Keratinocyte (primary cell): ENCODE data around the gene DDX51. TPM values are rescaled to one million over a fixed set of nuclear protein-coding genes. Genes with fewer than 3 reads are reported as not detected.

Experiments used
- DNase-seq: peaks from one replicate; pipeline ENCODE4 v3.0.0-alpha.2; 2011; ENCODE audit warnings: low read depth, missing footprints, low spot score
- FAIRE-seq: peaks from 2 replicates; lab custom pipeline; 2011; peaks lifted over from hg19 to GRCh38; lab: Jason Lieb, UNC
- H2AFZ ChIP-seq: 2 replicates; pipeline ENCODE4 v1.6.0; 2012; ENCODE audit warnings: low read length, control low read depth, inconsistent platforms; ENCODE audit not compliant: control insufficient read depth
- H3K27ac ChIP-seq: 2 replicates; pipeline ENCODE4 v1.5.1; 2011; ENCODE audit warnings: low read length; ENCODE audit not compliant: control insufficient read depth, insufficient read depth
- H3K27me3 ChIP-seq: 3 replicates; pipeline ENCODE4 v1.6.0; 2011; ENCODE audit warnings: low read length; ENCODE audit not compliant: control insufficient read depth, insufficient read depth; ENCODE audit errors: extremely low read depth
- H3K36me3 ChIP-seq, 2 experiments: 2 replicates in 1 of 2; 3 replicates in 1 of 2; pipeline ENCODE4 v1.5.1; 2011; ENCODE audit warnings: low read length in 2 of 2, mild to moderate bottlenecking in 1 of 2; ENCODE audit not compliant: control insufficient read depth in 2 of 2, insufficient read depth in 2 of 2; ENCODE audit errors: extremely low read depth in 1 of 2
- H3K4me1 ChIP-seq: 3 replicates; pipeline ENCODE4 v1.5.1; 2011; ENCODE audit warnings: low read length; ENCODE audit not compliant: control insufficient read depth, insufficient read depth; ENCODE audit errors: extremely low read depth
- H3K4me2 ChIP-seq: 3 replicates; pipeline ENCODE4 v1.6.0; 2011; ENCODE audit warnings: low read depth, low read length; ENCODE audit not compliant: control insufficient read depth, insufficient read depth; ENCODE audit errors: extremely low read depth
- H3K4me3 ChIP-seq, 3 experiments: fragments of 200-600 bp in 1 of 3; sonication (generic) in 1 of 3; 2 replicates in 2 of 3; 3 replicates in 1 of 3; pipeline ENCODE4 v1.5.1; 2011 to 2016; ENCODE audit warnings: low read length in 3 of 3, mild to moderate bottlenecking in 3 of 3, control low read depth in 2 of 3, inconsistent platforms in 1 of 3, low read depth in 1 of 3, mixed read lengths in 1 of 3, mixed run types in 1 of 3, moderate library complexity in 1 of 3; ENCODE audit not compliant: control insufficient read depth in 2 of 3, insufficient read depth in 2 of 3; ENCODE audit errors: extremely low read depth in 1 of 3
- H3K79me2 ChIP-seq: 2 replicates; pipeline ENCODE4 v1.6.0; 2012; ENCODE audit warnings: low read length; ENCODE audit not compliant: control insufficient read depth, insufficient read depth
- H3K9ac ChIP-seq: 3 replicates; pipeline ENCODE4 v1.6.0; 2011; ENCODE audit warnings: low read length; ENCODE audit not compliant: control insufficient read depth, insufficient read depth; ENCODE audit errors: extremely low read depth
- H3K9me1 ChIP-seq: 3 replicates; pipeline ENCODE4 v1.6.0; 2011; ENCODE audit warnings: low read length; ENCODE audit not compliant: control insufficient read depth, insufficient read depth; ENCODE audit errors: extremely low read depth
- H3K9me3 ChIP-seq: 2 replicates; pipeline ENCODE4 v1.5.1; 2012; ENCODE audit warnings: low read depth, low read length; ENCODE audit not compliant: control insufficient read depth
- H4K20me1 ChIP-seq: 3 replicates; pipeline ENCODE4 v1.6.0; 2011; ENCODE audit warnings: low read length; ENCODE audit not compliant: control insufficient read depth, insufficient read depth; ENCODE audit errors: extremely low read depth
- EZH2 ChIP-seq: IDR thresholded peaks from one replicate; pipeline ENCODE4 v1.6.1; 2012; ENCODE audit warnings: inconsistent platforms, mild to moderate bottlenecking, low read length, moderate library complexity
- dilution Hi-C: fragments of 300-500 bp; cut with MboI; formaldehyde crosslinking; loops from one replicate; pipeline ENCODE4 v1.7.0; 2020; ENCODE audit warnings: low sequenced_read_pairs; ENCODE audit not compliant: extremely low pct_ligation_motif_present
- polyA plus RNA-seq, 5 experiments: library from polyadenylated mRNA; depleted of rRNA in 3 of 5; stranded (reverse) in 3 of 5; stranded (forward) in 1 of 5; unstranded in 1 of 5; fragments of >200 nt; gene quantifications; 1 replicate in 1 of 5; 2 replicates in 3 of 5; 3 replicates in 1 of 5; pipeline versions ENCODE4 v1.2.1 to v1.2.3, GENCODE V29; 2011 to 2012; ENCODE audit warnings: missing spikeins in 2 of 5, low read depth in 1 of 5, low replicate concordance in 1 of 5
- small RNA-seq, 3 experiments: library from RNA; depleted of rRNA; stranded (forward); fragments of <200 nt; gene quantifications; one replicate each; pipeline ENCODE3, GENCODE V24; 2012; ENCODE audit warnings: low read depth in 3 of 3, low replicate concordance in 1 of 3; ENCODE audit not compliant: insufficient read length in 3 of 3
- TF ChIP-seq, protein P1 (sequence below), 3 experiments: IDR thresholded peaks in 1 of 3; conservative IDR thresholded peaks in 1 of 3; optimal IDR thresholded peaks in 1 of 3; 2 replicates in 2 of 3; 3 replicates in 1 of 3; pipeline versions ENCODE3 to v1.5.1; 2011; ENCODE audit warnings: low read length in 3 of 3, mild to moderate bottlenecking in 3 of 3, moderate library complexity in 2 of 3, control low read depth in 1 of 3, inconsistent platforms in 1 of 3; ENCODE audit not compliant: insufficient read depth in 2 of 3; ENCODE audit errors: extremely low read depth in 1 of 3

The DDX51 gene
- polyA plus RNA-seq, 1 donor (not counting 4 experiments of a cell fraction or from before 2014, with no cell fraction given), result 7.4 TPM

DNA sequence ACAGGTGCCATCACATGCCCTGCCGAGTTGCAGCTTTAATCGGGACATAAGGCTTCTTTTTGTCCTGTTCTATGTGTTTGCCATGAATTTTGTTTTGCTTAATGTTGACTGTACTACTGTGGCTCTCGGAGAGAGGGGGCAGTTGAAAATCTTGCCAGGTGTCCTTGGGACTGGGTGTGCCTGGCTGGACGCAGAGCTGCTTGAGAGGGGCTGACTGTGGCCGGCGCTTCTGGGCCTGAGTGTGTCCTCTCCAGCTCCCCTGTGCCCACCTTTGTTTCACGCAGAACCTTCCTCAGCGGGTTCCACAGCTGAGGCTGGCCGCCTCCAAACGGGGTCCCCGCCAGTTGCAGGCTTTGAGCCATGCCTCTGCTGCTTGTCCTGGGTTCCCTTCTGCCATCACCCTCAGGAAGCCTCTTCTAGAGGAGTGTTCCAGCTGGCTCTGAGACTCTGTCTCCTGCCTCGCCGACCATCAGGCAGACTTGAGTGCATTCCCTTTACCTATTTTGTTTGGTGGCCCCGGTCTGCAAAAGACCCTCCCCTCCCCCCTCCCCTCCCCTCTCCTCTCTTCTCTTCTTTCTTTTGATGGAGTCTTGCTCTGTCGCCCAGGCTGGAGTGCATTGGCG is 49.7 kb downstream of the DDX51 start:
- DNase-seq (no peak), FAIRE-seq (no peak)
- no peaks in the 10 kb centered on the region for H3K9me3 ChIP-seq
- H4K20me1 ChIP-seq, result no peaks in the 10 kb centered on the region
- H3K9ac ChIP-seq, result no peak overlapping the region
- H3K4me3 ChIP-seq, result no peak overlapping the region
- no peaks in the 10 kb centered on the region for H3K27me3 ChIP-seq
- H3K36me3 ChIP-seq, result peaks cover 0 to 2% of the 10 kb centered on the region in 2 experiments
- no peak for TF ChIP-seq EZH2
- TF ChIP-seq, protein P1, sequence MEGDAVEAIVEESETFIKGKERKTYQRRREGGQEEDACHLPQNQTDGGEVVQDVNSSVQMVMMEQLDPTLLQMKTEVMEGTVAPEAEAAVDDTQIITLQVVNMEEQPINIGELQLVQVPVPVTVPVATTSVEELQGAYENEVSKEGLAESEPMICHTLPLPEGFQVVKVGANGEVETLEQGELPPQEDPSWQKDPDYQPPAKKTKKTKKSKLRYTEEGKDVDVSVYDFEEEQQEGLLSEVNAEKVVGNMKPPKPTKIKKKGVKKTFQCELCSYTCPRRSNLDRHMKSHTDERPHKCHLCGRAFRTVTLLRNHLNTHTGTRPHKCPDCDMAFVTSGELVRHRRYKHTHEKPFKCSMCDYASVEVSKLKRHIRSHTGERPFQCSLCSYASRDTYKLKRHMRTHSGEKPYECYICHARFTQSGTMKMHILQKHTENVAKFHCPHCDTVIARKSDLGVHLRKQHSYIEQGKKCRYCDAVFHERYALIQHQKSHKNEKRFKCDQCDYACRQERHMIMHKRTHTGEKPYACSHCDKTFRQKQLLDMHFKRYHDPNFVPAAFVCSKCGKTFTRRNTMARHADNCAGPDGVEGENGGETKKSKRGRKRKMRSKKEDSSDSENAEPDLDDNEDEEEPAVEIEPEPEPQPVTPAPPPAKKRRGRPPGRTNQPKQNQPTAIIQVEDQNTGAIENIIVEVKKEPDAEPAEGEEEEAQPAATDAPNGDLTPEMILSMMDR (optimal IDR thresholded peaks at IDR 0.05 in 1 of 3, IDR thresholded peaks at IDR 0.05 in 1 of 3, conservative IDR thresholded peaks at IDR 0.05 in 1 of 3; ENCODE audit: extremely low read depth in 1 of 3, insufficient read depth in 2 of 3, low read length in 3 of 3), result no peak
- no peak overlapping the region for H2AFZ ChIP-seq
- peaks cover 5% of the 10 kb centered on the region for H3K79me2 ChIP-seq
- no peaks in the 10 kb centered on the region for H3K4me1 ChIP-seq
- dilution Hi-C loops, result no loop called here
- H3K27ac ChIP-seq, result no peak overlapping the region
- no peak overlapping the region for H3K4me2 ChIP-seq
- H3K9me1 ChIP-seq, result no peaks in the 10 kb centered on the region

DNA sequence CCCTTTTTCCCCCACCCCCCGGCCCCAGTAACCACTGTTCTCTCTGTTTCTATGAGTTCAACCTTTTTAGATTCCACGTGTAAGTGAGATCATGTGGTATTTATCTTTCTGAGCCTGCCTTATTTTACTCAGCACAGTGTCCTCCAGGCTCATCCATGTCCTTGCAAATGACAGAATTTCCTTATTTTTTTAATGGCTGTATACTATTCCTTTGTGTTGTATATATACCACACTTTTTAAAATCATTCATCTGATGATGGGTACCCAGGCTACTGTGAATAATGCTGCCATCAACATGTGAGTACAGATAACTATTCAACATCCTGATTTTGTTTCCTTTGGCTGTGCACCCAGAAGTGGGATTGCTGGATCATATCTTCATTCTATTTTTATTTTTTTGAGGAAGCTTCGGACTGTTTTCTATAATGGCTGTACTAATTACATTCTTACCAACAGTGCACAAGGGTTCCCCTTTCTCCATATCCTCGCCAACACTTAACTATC is 54.7 kb downstream of the DDX51 start:
- Histone ChIP-seq H3K4me3 (no peak overlapping the region), H3K27me3 (no peaks in the 10 kb centered on the region), H3K9ac (no peak overlapping the region), H3K27ac (no peak overlapping the region), H3K4me1 (no peaks in the 10 kb centered on the region), H3K4me2 (no peak overlapping the region), H4K20me1 (no peaks in the 10 kb centered on the region), H3K9me1 (no peaks in the 10 kb centered on the region), H3K9me3 (no peaks in the 10 kb centered on the region), H3K36me3 (peaks cover 0 to 1% of the 10 kb centered on the region in 2 experiments), H3K79me2 (peaks cover 5% of the 10 kb centered on the region), H2AFZ (no peak overlapping the region)
- TF ChIP-seq, protein P1 (optimal IDR thresholded peaks at IDR 0.05 in 1 of 3, IDR thresholded peaks at IDR 0.05 in 1 of 3, conservative IDR thresholded peaks at IDR 0.05 in 1 of 3; ENCODE audit: extremely low read depth in 1 of 3, insufficient read depth in 2 of 3, low read length in 3 of 3), result no peak
- no peak for TF ChIP-seq EZH2
- dilution Hi-C loops, result no loop called here
- FAIRE-seq (no peak), DNase-seq (no peak)

Small RNA genes within 50 kb of the gene (small RNA-seq; reads per million reads assigned to genes)
- 0 reads per million in 3 experiments for gene AC138466.3

Other genes with a start within 250 kb of the DDX51 start
- gene ULK1, start 249.7 kb downstream of the DDX51 start, polyA plus RNA-seq, result 2.3 to 4.8 TPM (median 4.3 TPM) in 3 replicates
- gene PUS1, start 215.0 kb downstream of the DDX51 start, polyA plus RNA-seq, result 25.8 to 27.1 TPM (median 26.3 TPM) in 3 replicates
- 2.3 to 4.8 TPM (median 4.1 TPM) in 3 replicates for gene EP400, start 194.4 kb downstream of the DDX51 start, polyA plus RNA-seq
- gene NOC4L, start 138 bp upstream of the DDX51 start, polyA plus RNA-seq, result 3.7 to 7.4 TPM (median 3.8 TPM) in 3 replicates
- gene GALNT9, start 185.3 kb upstream of the DDX51 start, polyA plus RNA-seq, result 0.13 TPM in 1 of 3 replicates, not detected in the others